Neural cell (in vitro differentiated cells): Measurements from ENCODE around the gene FOXJ3. TPM values are rescaled to one million over a fixed set of nuclear protein-coding genes. Genes with fewer than 3 reads are reported as not detected.

Experiments
- H2AFZ ChIP-seq: fragments of 200-600, 300-800 bp; sonication (generic), shearing (Covaris generic); 2 replicates; pipeline ENCODE4 v1.6.0; 2014; ENCODE audit warnings: low read depth, mild to moderate bottlenecking, antibody characterized with exemption, low read length, moderate library complexity
- H3F3A ChIP-seq: fragments of 200-600 bp; shearing (Covaris generic); 2 replicates; pipeline ENCODE4 v1.6.1; 2016; ENCODE audit warnings: mild to moderate bottlenecking, moderate library complexity, mixed read lengths, antibody characterized with exemption, low read length; ENCODE audit not compliant: insufficient read depth, poor library complexity, severe bottlenecking
- H3K27ac ChIP-seq: fragments of 200-600, 300-800 bp; sonication (generic), shearing (Covaris generic); 2 replicates; pipeline ENCODE4 v1.5.1; 2014; ENCODE audit warnings: mild to moderate bottlenecking, low read length, moderate library complexity
- H3K27me3 ChIP-seq: fragments of 300-800, 200-600 bp; sonication (generic), shearing (Covaris generic); 2 replicates; pipeline ENCODE4 v1.6.0; 2014; ENCODE audit warnings: mild to moderate bottlenecking, low read depth, low read length, moderate library complexity; ENCODE audit not compliant: insufficient read depth
- H3K36me3 ChIP-seq: fragments of 300-800, 200-600 bp; sonication (generic), shearing (Covaris generic); 2 replicates; pipeline ENCODE4 v1.5.1; 2014; ENCODE audit warnings: mild to moderate bottlenecking, antibody characterized with exemption, low read length, moderate library complexity; ENCODE audit not compliant: insufficient read depth
- H3K4me2 ChIP-seq: fragments of 300-800, 200-600 bp; sonication (generic), shearing (Covaris generic); 2 replicates; pipeline ENCODE4 v1.6.0; 2014; ENCODE audit warnings: mild to moderate bottlenecking, low read length
- H3K4me3 ChIP-seq: fragments of 300-800, 200-600 bp; sonication (generic), shearing (Covaris generic); 2 replicates; pipeline ENCODE4 v1.5.1; 2014; ENCODE audit warnings: mild to moderate bottlenecking, low read length, moderate library complexity
- H3K79me2 ChIP-seq: fragments of 200-600 bp; shearing (Covaris generic); replicated peaks from 2 replicates; pipeline ENCODE4 v1.6.0; 2014; ENCODE audit warnings: mild to moderate bottlenecking, low read length, moderate library complexity; ENCODE audit not compliant: insufficient read depth
- H3K9ac ChIP-seq: fragments of 300-800, 200-600 bp; sonication (generic), shearing (Covaris generic); 2 replicates; pipeline ENCODE4 v1.6.1; 2016; ENCODE audit warnings: mild to moderate bottlenecking, low read length, mixed read lengths
- H3K9me2 ChIP-seq: fragments of 200-600 bp; shearing (Covaris generic); 2 replicates; pipeline ENCODE4 v1.6.1; 2016; ENCODE audit warnings: mild to moderate bottlenecking, low read length, mixed read lengths; ENCODE audit not compliant: insufficient read depth
- H3K9me3 ChIP-seq: fragments of 200-600, 300-800 bp; sonication (generic), shearing (Covaris generic); 2 replicates; pipeline ENCODE4 v1.6.1; 2016; ENCODE audit warnings: mild to moderate bottlenecking, mixed run types, low read length, moderate library complexity, mixed read lengths
- H4K20me1 ChIP-seq: fragments of 200-600 bp; shearing (Covaris generic); 2 replicates; pipeline ENCODE4 v1.6.1; 2016; ENCODE audit warnings: mild to moderate bottlenecking, mixed run types; ENCODE audit not compliant: insufficient read depth
- CTCF ChIP-seq: fragments of 450-650 bp; IDR thresholded peaks from 2 replicates; pipeline ENCODE4 v1.5.1; 2014; ENCODE audit warnings: antibody characterized with exemption, mild to moderate bottlenecking, moderate library complexity; ENCODE audit not compliant: poor library complexity, severe bottlenecking
- EP300 ChIP-seq: fragments of 450-650 bp; conservative IDR thresholded peaks from 2 replicates; pipeline ENCODE4 v1.6.1; 2014; ENCODE audit warnings: antibody characterized with exemption, mild to moderate bottlenecking, moderate library complexity; ENCODE audit not compliant: poor library complexity, severe bottlenecking
- EZH2 ChIP-seq: fragments of 200-600, 300-800 bp; shearing (Covaris generic), sonication (generic); IDR thresholded peaks from 2 replicates; pipeline ENCODE4 v1.6.1; 2014; ENCODE audit warnings: antibody characterized with exemption, low read length, borderline replicate concordance, mild to moderate bottlenecking; ENCODE audit not compliant: insufficient read depth, poor library complexity, severe bottlenecking
- MXI1 ChIP-seq: fragments of 450-650 bp; conservative IDR thresholded peaks from 2 replicates; pipeline ENCODE4 v1.6.1; 2014; ENCODE audit warnings: antibody characterized with exemption, mild to moderate bottlenecking; ENCODE audit not compliant: poor library complexity, severe bottlenecking
- POLR2AphosphoS5 ChIP-seq: IDR thresholded peaks from 2 replicates; pipeline ENCODE4 v1.6.1; 2012
- RAD21 ChIP-seq: fragments of 450-650 bp; conservative IDR thresholded peaks from 2 replicates; pipeline ENCODE4 v1.6.1; 2014; ENCODE audit warnings: antibody characterized with exemption, mild to moderate bottlenecking, moderate library complexity
- REST ChIP-seq: IDR thresholded peaks from 2 replicates; pipeline ENCODE4 v1.6.1; 2012; ENCODE audit warnings: borderline replicate concordance
- SMC3 ChIP-seq: fragments of 450-650 bp; conservative IDR thresholded peaks from 2 replicates; pipeline ENCODE4 v1.6.1; 2014; ENCODE audit warnings: antibody characterized with exemption, mild to moderate bottlenecking, moderate library complexity; ENCODE audit not compliant: poor library complexity
- TAF1 ChIP-seq: IDR thresholded peaks from 2 replicates; pipeline ENCODE4 v1.6.1; 2012; ENCODE audit warnings: low read depth
- polyA plus RNA-seq: library from polyadenylated mRNA; depleted of rRNA; stranded (reverse); fragments of >200 nt; gene quantifications from 2 replicates; pipeline ENCODE4 v1.2.3, GENCODE V29; 2014

The FOXJ3 gene
- polyA plus RNA-seq, 1 donor from 2014 or later: 36.0 TPM

- TF ChIP-seq MXI1 (no peak), TAF1 (no peak), EZH2 (no peak), POLR2AphosphoS5 (no peak), CTCF (no peak), EP300 (no peak), RAD21 (no peak)
- Histone ChIP-seq H3K9ac (no peak overlapping the region), H3K4me3 (no peak overlapping the region), H4K20me1 (no peaks in the 10 kb centered on the region), H3K36me3 (no peaks in the 10 kb centered on the region), H3K9me2 (no peaks in the 10 kb centered on the region), H3F3A (no peaks in the 10 kb centered on the region), H2AFZ (no peak overlapping the region), H3K27ac (no peak overlapping the region), H3K27me3 (no peaks in the 10 kb centered on the region), H3K9me3 (no peaks in the 10 kb centered on the region), H3K4me2 (no peak overlapping the region), H3K79me2 (peaks cover 88% of the 10 kb centered on the region)
Measured at GRCh38 chr1:42316292-42316691, 18.7 kb downstream of the FOXJ3 start.

GRCh38 chr1:42315500-42315899, 19.5 kb downstream of the FOXJ3 start:
- Histone ChIP-seq H3K79me2 (peaks cover 87% of the 10 kb centered on the region), H3K9me2 (no peaks in the 10 kb centered on the region), H3K9me3 (no peaks in the 10 kb centered on the region), H3F3A (no peaks in the 10 kb centered on the region), H3K4me2 (no peak overlapping the region), H3K4me3 (no peak overlapping the region), H3K27ac (no peak overlapping the region), H3K36me3 (no peaks in the 10 kb centered on the region), H4K20me1 (no peaks in the 10 kb centered on the region), H3K27me3 (no peaks in the 10 kb centered on the region), H2AFZ (no peak overlapping the region), H3K9ac (no peak overlapping the region)
- TF ChIP-seq EP300 (no peak), POLR2AphosphoS5 (no peak), TAF1 (no peak), RAD21 (no peak), SMC3 (no peak), CTCF (no peak), REST (no peak), MXI1 (no peak), EZH2 (no peak)
